Measurements from ENCODE around the gene KMT2D.

The KMT2D gene

GRCh38 chr12:49043241-49043640 is 17.4 kb downstream of the KMT2D start:
- no peak for TF ChIP-seq CTCF (IDR thresholded peaks at IDR 0.05; ENCODE audit: low read depth, low read length)
- H3K4me3 ChIP-seq (ENCODE audit: low read depth, low read length) = no peak overlapping the region

GRCh38 chr12:49041881-49042484 is 18.6 kb downstream of the KMT2D start:
- H3K4me3 ChIP-seq (ENCODE audit: low read depth, low read length) = no peak overlapping the region
- TF ChIP-seq CTCF (IDR thresholded peaks at IDR 0.05; ENCODE audit: low read depth, low read length) = no peak

- no peak overlapping the region for H3K4me3 ChIP-seq (ENCODE audit: low read depth, low read length)
- TF ChIP-seq CTCF (IDR thresholded peaks at IDR 0.05; ENCODE audit: low read depth, low read length) = no peak
These were observed 19.3 kb downstream of the KMT2D start for GRCh38 chr12:49041036-49041880.

GRCh38 chr12:49040364-49040855 is 20.2 kb downstream of the KMT2D start:
- TF ChIP-seq CTCF (IDR thresholded peaks at IDR 0.05; ENCODE audit: low read depth, low read length) = no peak
- H3K4me3 ChIP-seq (ENCODE audit: low read depth, low read length) = no peak overlapping the region

- no peak overlapping the region for H3K4me3 ChIP-seq (ENCODE audit: low read depth, low read length)
- TF ChIP-seq CTCF (IDR thresholded peaks at IDR 0.05; ENCODE audit: low read depth, low read length) = no peak
These were observed 20.9 kb downstream of the KMT2D start for GRCh38 chr12:49039421-49040363.

- H3K4me3 ChIP-seq (ENCODE audit: low read depth, low read length) = no peak overlapping the region
- TF ChIP-seq CTCF (IDR thresholded peaks at IDR 0.05; ENCODE audit: low read depth, low read length) = no peak
These were observed 22.2 kb downstream of the KMT2D start for GRCh38 chr12:49038291-49038955.
